ENCODE measurements around the gene ERBB3.

GRCh38 chr12:56102683-56103065 lies 22.7 kb downstream of the ERBB3 start:
- TF ChIP-seq ZEB2 (tag by site-specific recombination; IDR thresholded peaks at IDR 0.05) (no peak), ZBTB20 (tag by site-specific recombination; IDR thresholded peaks at IDR 0.05) (no peak), REST (tag by site-specific recombination; IDR thresholded peaks at IDR 0.05) (no peak), ZNF549 (tag by site-specific recombination; IDR thresholded peaks at IDR 0.05) (no peak), ZNF24 (tag by site-specific recombination; IDR thresholded peaks at IDR 0.05) (no peak), ZFP69B (tag by site-specific recombination; IDR thresholded peaks at IDR 0.05) (no peak), ZNF292 (tag by site-specific recombination; IDR thresholded peaks at IDR 0.05; ENCODE audit: borderline replicate concordance, low read depth) (no peak), ZNF571 (tag by site-specific recombination; IDR thresholded peaks at IDR 0.05) (no peak)
- TF ChIP-seq, protein P1, sequence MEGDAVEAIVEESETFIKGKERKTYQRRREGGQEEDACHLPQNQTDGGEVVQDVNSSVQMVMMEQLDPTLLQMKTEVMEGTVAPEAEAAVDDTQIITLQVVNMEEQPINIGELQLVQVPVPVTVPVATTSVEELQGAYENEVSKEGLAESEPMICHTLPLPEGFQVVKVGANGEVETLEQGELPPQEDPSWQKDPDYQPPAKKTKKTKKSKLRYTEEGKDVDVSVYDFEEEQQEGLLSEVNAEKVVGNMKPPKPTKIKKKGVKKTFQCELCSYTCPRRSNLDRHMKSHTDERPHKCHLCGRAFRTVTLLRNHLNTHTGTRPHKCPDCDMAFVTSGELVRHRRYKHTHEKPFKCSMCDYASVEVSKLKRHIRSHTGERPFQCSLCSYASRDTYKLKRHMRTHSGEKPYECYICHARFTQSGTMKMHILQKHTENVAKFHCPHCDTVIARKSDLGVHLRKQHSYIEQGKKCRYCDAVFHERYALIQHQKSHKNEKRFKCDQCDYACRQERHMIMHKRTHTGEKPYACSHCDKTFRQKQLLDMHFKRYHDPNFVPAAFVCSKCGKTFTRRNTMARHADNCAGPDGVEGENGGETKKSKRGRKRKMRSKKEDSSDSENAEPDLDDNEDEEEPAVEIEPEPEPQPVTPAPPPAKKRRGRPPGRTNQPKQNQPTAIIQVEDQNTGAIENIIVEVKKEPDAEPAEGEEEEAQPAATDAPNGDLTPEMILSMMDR (tag by site-specific recombination; IDR thresholded peaks at IDR 0.05), result no peak
- TF ChIP-seq, protein P2, sequence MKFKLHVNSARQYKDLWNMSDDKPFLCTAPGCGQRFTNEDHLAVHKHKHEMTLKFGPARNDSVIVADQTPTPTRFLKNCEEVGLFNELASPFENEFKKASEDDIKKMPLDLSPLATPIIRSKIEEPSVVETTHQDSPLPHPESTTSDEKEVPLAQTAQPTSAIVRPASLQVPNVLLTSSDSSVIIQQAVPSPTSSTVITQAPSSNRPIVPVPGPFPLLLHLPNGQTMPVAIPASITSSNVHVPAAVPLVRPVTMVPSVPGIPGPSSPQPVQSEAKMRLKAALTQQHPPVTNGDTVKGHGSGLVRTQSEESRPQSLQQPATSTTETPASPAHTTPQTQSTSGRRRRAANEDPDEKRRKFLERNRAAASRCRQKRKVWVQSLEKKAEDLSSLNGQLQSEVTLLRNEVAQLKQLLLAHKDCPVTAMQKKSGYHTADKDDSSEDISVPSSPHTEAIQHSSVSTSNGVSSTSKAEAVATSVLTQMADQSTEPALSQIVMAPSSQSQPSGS (tag by site-specific recombination; IDR thresholded peaks at IDR 0.05; ENCODE audit: low read depth), result no peak
- TF ChIP-seq, protein P3, sequence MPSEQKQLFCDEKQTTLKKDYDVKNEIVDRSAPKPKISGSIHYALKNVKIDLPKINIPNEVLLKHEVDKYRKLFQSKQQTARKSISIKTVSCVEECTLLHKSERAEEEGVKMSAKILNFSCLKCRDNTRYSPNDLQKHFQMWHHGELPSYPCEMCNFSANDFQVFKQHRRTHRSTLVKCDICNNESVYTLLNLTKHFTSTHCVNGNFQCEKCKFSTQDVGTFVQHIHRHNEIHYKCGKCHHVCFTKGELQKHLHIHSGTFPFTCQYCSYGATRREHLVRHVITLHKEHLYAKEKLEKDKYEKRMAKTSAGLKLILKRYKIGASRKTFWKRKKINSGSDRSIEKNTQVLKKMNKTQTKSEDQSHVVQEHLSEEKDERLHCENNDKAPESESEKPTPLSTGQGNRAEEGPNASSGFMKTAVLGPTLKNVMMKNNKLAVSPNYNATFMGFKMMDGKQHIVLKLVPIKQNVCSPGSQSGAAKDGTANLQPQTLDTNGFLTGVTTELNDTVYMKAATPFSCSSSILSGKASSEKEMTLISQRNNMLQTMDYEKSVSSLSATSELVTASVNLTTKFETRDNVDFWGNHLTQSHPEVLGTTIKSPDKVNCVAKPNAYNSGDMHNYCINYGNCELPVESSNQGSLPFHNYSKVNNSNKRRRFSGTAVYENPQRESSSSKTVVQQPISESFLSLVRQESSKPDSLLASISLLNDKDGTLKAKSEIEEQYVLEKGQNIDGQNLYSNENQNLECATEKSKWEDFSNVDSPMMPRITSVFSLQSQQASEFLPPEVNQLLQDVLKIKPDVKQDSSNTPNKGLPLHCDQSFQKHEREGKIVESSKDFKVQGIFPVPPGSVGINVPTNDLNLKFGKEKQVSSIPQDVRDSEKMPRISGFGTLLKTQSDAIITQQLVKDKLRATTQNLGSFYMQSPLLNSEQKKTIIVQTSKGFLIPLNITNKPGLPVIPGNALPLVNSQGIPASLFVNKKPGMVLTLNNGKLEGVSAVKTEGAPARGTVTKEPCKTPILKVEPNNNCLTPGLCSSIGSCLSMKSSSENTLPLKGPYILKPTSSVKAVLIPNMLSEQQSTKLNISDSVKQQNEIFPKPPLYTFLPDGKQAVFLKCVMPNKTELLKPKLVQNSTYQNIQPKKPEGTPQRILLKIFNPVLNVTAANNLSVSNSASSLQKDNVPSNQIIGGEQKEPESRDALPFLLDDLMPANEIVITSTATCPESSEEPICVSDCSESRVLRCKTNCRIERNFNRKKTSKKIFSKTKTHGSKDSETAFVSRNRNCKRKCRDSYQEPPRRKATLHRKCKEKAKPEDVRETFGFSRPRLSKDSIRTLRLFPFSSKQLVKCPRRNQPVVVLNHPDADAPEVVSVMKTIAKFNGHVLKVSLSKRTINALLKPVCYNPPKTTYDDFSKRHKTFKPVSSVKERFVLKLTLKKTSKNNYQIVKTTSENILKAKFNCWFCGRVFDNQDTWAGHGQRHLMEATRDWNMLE (tag by site-specific recombination; conservative IDR thresholded peaks at IDR 0.05; ENCODE audit: low read depth), result no peak
- TF ChIP-seq, protein P4, sequence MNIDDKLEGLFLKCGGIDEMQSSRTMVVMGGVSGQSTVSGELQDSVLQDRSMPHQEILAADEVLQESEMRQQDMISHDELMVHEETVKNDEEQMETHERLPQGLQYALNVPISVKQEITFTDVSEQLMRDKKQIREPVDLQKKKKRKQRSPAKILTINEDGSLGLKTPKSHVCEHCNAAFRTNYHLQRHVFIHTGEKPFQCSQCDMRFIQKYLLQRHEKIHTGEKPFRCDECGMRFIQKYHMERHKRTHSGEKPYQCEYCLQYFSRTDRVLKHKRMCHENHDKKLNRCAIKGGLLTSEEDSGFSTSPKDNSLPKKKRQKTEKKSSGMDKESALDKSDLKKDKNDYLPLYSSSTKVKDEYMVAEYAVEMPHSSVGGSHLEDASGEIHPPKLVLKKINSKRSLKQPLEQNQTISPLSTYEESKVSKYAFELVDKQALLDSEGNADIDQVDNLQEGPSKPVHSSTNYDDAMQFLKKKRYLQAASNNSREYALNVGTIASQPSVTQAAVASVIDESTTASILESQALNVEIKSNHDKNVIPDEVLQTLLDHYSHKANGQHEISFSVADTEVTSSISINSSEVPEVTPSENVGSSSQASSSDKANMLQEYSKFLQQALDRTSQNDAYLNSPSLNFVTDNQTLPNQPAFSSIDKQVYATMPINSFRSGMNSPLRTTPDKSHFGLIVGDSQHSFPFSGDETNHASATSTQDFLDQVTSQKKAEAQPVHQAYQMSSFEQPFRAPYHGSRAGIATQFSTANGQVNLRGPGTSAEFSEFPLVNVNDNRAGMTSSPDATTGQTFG (tag by site-specific recombination; IDR thresholded peaks at IDR 0.05; ENCODE audit: borderline replicate concordance), result no peak
- TF ChIP-seq, protein P5, sequence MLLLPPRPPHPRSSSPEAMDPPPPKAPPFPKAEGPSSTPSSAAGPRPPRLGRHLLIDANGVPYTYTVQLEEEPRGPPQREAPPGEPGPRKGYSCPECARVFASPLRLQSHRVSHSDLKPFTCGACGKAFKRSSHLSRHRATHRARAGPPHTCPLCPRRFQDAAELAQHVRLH (tag by site-specific recombination; IDR thresholded peaks at IDR 0.05), result no peak
- TF ChIP-seq, protein P6, sequence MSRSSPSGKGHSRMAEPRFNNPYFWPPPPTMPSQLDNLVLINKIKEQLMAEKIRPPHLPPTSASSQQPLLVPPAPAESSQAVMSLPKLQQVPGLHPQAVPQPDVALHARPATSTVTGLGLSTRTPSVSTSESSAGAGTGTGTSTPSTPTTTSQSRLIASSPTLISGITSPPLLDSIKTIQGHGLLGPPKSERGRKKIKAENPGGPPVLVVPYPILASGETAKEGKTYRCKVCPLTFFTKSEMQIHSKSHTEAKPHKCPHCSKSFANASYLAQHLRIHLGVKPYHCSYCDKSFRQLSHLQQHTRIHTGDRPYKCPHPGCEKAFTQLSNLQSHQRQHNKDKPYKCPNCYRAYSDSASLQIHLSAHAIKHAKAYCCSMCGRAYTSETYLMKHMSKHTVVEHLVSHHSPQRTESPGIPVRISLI (tag by site-specific recombination; IDR thresholded peaks at IDR 0.05), result peak; percentile 92

Data from HEK293 (cell line).